HG02938 (cell line): ENCODE results near the gene ZMAT2.
"Not testable (repeated sequence)": the region's sequence is repeated elsewhere in the genome, so short reads cannot be mapped to it uniquely, and the experiment has no call there.

ENCODE experiments used
- ATAC-seq: cut with Tn5 transposase; IDR thresholded peaks from one replicate; pipeline ENCODE4 v1.9.1; 2021; ENCODE audit warnings: mild to moderate bottlenecking, moderate library complexity; ENCODE audit not compliant: unreplicated experiment

The ZMAT2 gene

GRCh38 chr5:140700177-140701144 lies at the start of gene ZMAT2:
TSS of gene ZMAT2 (plus strand) at chr5:140700447. CDS start at chr5:140700461, 14 bp downstream.
- peak; percentile 93 for ATAC-seq

GRCh38 chr5:140658870-140659269 lies 41.4 kb upstream of the ZMAT2 start:
- no peak for ATAC-seq

GRCh38 chr5:140660371-140660770 lies 39.9 kb upstream of the ZMAT2 start:
- ATAC-seq, result not testable (repeated sequence)

GRCh38 chr5:140664030-140664358 lies 36.3 kb upstream of the ZMAT2 start:
- ATAC-seq, result no peak

GRCh38 chr5:140664359-140665119 lies 35.7 kb upstream of the ZMAT2 start, which contains the start of gene WDR55:
TSS of gene WDR55 (plus strand) at chr5:140664904. CDS start at chr5:140664913, 9 bp downstream.
- peak; percentile 95 for ATAC-seq

- ATAC-seq, result not testable (repeated sequence)
These were observed 29.2 kb upstream of the ZMAT2 start for GRCh38 chr5:140671035-140671434.

GRCh38 chr5:140671472-140672125 lies 28.6 kb upstream of the ZMAT2 start:
- no peak for ATAC-seq

GRCh38 chr5:140672455-140673186 lies 27.6 kb upstream of the ZMAT2 start:
- ATAC-seq, result no peak

- ATAC-seq, result no peak
These were observed 26.9 kb upstream of the ZMAT2 start, which contains the start of gene DND1 for GRCh38 chr5:140673187-140673976. TSS of gene DND1 (minus strand) at chr5:140673576. CDS start at chr5:140673542, 34 bp downstream.

- ATAC-seq, result no peak
These were observed 26.0 kb upstream of the ZMAT2 start for GRCh38 chr5:140674211-140674610.

- ATAC-seq, result no peak
These were observed 25.6 kb upstream of the ZMAT2 start for GRCh38 chr5:140674629-140675028.

- ATAC-seq, result peak; percentile 70
These were observed 22.3 kb upstream of the ZMAT2 start for GRCh38 chr5:140677947-140678346.

- no peak for ATAC-seq
These were observed 21.3 kb upstream of the ZMAT2 start for GRCh38 chr5:140678993-140679392.

- no peak for ATAC-seq
These were observed 9.8 kb upstream of the ZMAT2 start for GRCh38 chr5:140690376-140690932.

- peak; percentile 96 for ATAC-seq
These were observed 9.0 kb upstream of the ZMAT2 start, which contains the start of the genes HARS1 and HARS2 for GRCh38 chr5:140690941-140691924. TSS of gene HARS1 (minus strand) at chr5:140691370. CDS start at chr5:140691304, 66 bp downstream. TSS of gene HARS2 (plus strand) at chr5:140691455. CDS start at chr5:140691649, 194 bp downstream.

GRCh38 chr5:140694276-140694675 lies 6.0 kb upstream of the ZMAT2 start:
- ATAC-seq, result no peak

GRCh38 chr5:140696891-140697492 lies 3.3 kb upstream of the ZMAT2 start:
- no peak for ATAC-seq
